ENCODE measurements around the gene CCSER1.

- TF ChIP-seq CTCF (conservative IDR thresholded peaks at IDR 0.05 in 1 of 2, IDR thresholded peaks at IDR 0.05 in 1 of 2; ENCODE audit: extremely low read depth in 1 of 2, insufficient read depth in 1 of 2, low read depth in 1 of 2, low read length in 2 of 2) (no peak), EZH2 (IDR thresholded peaks at IDR 0.05; ENCODE audit: borderline replicate concordance, low read length) (no peak)
Measured at GRCh38 chr4:90995996-90996395, 868.8 kb downstream of the CCSER1 start.

Data from mammary epithelial cell (primary cell).